Central memory CD4-positive, alpha-beta T cell (primary cell): ENCODE data around the gene PLA2R1.

Source experiments
- DNase-seq: peaks from one replicate; pipeline ENCODE4 v3.0.0; 2022

PLA2R1 gene

DNA sequence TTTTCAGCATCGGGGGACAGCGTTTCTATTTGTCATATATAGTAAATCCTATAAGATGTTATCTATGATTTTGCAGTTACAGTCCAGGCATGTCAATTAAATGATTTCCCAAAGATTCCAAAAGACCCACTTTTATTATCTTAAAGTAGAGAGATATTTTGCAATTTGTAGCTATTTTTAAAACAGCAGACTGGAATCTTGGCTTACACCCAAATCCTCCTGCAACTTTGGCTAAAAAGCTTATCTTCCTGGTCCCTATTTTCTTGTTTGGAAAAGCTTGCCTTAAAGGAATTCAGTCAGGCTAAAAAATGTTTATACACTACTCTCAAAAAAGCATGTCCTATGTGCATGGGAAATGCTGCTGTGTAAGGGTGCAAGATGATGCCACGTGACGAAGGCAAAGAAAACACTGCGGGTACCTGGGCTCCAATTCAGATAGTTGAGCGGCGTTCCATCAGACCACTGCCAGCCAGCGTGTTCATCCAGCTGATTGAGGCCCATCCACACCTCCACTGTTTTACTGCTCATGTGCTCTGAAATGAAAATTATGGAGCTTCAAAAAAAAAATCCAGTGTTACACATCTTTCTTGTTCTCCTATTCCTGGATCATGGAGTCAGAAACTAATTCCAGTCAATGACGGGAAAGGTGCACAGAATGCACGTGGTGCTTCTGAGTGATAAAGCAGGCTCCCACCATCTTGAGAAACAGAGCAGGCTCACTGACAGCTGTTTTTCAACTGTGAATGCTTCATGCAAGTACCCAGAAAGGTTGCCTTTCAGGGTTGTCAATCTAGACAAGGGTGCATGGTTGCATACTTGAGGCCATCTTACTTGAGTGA is 33.8 kb downstream of the PLA2R1 start:
- DNase-seq: no peak

DNA sequence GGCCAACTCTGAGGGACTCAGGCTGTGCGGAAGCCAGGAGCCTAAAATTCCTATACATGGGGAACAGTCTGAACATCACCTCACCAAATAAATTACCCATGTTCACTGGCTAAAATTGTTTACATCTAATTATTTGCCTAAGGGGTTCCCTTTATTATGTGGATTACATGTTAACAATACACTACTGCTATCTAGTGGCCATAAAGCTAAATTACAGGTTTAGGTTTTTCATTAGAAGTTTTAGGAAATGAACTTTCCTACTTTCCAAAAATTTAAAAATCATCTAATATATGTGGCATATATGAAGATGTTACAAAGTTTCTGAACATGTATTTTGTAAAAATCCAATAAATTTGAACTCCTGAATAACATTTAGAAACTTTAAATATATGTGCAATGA is 40.3 kb downstream of the PLA2R1 start:
- no peak for DNase-seq

DNA sequence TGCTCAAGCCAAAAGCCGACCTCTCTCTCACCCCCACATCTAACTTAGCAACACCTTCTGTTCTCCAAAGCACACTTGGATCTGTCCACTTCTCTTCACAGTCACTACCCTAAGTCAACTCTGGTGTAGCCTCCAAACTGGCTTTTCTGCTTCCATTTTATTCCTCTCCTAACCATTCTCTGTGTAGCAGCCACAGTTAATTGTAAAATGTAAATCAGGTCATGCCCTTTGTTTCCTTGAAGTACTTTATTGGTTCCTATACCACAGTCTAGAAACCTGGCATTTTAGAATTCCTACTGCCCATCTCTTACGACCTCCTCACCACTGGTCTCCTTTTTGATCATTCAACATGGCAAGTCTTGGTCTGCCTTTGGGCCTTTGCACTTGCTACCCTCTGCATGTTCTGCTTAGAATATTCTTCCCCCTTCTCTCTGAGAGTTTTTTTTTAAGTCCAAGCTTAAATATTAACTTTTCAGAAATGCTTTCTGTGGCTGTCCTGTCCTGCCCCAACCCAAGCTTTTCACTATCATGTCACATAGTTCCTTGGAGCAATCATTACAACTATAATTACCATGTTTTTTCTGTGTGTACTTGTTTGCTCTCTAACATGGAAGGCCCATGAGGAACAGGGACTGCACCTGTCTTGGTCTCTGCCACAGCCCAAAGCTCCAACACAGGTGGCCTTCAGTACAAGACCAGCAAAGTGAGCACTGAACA is 42.9 kb downstream of the PLA2R1 start:
- DNase-seq: no peak

DNA sequence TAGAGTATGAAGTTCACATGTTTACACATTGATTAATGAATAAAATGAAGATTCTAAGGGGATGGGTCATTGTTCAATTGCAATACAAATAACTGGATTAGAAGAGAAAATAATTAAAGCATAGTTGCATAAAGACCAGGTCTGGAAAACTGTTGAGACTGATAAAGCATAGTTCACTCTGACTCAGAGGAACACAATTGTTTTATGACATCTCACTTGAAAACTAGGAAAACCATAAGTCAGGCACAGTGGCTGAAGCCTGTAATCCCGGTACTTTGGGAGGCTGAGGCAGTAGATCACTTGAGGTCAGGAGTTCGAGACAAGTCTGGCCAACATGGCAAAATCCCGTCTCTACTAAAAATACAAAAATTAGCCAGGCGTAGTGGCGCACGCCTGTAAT is 46.7 kb downstream of the PLA2R1 start:
- no peak for DNase-seq

DNA sequence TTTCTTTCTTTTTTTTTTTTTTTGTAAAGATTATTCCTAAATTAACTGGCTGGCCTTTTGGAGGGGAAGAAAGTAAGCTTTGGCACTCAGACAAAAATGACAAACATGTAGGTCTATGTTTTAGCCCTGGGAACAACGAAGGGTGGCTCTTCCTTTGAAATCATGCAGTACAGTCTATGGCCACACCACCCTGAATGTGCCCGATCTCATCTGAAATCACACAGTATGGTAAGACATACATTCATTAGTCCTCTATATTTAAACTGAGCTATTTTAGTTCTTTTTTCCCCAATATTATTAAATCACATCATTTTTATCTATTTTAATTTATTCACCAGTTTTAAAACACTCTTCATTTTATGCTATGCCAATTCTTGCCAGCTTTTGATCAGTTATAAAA is 48.2 kb downstream of the PLA2R1 start:
- DNase-seq: no peak

DNA sequence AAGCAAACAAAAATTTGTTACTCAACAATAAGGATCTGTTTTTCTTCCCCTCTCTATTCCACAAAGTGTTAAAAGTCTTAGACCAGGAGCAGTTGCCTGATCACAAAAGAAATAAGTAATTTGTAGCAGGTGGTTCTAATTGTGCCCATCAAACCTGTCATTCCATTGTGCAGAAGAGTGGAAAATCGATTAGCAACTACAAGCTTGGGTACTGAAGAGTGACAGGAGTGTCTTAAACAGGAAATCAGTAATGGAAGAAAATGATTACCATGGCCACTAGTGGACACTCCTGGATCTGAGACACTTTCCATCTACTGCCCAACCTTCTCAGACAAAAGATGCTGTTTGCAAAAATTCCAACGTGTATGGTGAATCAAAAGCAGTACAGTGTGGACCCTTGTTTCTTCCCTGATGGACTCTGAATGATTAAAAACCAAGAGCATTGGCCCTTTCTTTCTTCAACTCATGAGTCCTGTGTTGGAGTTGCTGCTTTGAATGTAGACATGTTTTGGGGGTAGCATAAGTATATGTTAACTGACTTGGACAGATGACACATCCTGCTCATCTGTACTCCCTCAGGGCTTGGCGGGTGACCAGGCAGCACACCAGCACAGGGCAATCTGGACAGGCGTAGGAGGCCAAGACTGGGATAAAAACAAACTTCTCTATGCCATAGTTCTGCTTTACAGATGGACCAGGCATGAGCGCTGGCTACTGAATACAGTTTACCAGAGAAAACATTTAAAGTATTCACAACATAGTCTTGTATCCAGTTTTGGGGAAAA is 51.9 kb downstream of the PLA2R1 start:
- no peak for DNase-seq

DNA sequence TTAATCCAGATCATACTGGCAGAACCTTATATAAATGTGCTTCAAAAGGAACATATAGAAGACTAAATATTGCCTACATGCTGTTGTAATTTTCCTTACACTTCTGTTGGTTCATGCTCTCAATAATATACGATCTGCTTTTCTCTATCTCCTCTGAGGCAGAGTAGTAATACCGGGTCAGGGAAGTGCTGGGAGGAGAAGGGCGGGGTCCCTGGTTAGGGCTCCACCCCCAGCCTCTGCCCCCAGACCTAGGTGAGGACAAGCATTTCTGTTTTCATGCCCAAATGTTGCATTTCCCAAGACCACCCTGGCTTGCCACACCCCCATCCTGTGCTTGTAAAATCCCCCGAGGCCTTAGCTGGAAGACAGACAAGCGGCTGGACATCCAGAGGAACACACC is 55.3 kb downstream of the PLA2R1 start:
- no peak for DNase-seq

DNA sequence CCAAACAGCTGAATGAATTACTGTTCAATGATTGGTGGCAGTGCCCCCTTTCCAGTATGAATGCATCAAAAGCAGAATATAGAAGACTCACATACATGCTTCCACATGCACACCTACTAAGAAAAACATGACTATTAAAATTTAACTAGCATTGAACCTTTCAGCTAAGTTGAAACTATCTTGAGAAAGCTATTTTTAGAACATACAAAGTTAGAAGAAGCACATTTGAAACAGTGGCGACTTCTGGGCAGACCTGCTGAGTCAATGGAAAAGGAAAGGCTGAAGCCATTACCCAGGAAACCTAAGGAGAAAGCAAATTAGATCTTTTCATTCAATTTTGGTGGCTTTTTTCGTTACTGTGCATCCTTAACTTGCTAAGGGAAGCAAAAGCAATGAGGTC is 55.9 kb downstream of the PLA2R1 start:
- DNase-seq: no peak

DNA sequence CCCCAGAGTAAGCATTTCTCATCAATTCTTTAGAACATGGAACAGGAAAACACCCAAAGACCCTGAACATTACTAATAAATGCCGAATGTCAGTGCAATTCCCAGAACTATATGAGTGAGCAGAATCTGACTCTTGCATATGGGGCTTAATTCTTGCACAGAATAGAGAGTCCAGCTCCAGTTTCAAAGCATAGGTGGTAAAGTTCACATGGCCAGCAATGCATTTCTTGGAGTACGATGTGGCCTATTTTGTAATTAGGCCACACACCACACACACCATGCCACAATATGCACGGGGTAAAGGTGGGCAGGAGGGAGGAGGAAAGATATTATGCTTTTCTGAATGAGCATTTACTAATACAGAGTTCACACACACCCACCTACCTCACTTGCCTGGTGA is 56.5 kb downstream of the PLA2R1 start:
- no peak for DNase-seq

DNA sequence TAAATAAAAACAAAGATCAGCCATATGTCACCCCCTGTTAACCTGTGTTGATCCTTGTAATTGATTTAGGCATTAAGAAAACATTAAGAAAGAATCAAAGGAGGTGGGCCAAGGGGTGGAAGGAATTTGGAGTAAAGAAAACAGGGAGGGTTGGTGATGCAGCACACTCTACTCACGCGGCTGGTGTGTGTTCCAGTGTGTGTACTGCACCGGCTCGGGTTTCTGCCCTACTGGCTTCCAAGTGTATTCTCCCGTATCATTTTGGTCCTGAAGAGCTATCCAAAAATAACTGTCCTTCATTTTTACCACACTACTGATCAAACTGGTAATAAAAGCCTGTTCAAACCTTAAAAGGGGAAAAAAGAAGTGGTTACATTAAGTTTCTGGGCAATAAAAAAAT is 56.9 kb downstream of the PLA2R1 start:
- DNase-seq: no peak

DNA sequence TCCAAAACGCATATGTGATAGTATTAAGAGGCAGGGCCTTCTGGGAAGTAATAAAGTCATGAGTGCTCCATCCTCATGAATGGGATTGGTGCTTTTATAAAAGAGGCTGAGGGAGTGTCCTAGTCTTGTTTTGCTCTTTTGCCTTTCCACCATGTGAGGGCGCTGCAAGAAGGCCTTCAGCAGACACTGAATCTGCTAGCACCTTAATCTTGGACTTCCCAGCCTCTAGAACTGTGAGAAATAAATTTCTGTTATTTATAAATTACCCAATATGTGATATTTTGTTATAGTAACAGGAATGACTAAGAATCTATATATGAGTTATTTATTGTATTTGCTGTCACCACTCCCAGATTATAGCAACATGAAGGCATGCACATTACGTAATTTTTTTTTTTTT is 63.5 kb downstream of the PLA2R1 start:
- DNase-seq: no peak

DNA sequence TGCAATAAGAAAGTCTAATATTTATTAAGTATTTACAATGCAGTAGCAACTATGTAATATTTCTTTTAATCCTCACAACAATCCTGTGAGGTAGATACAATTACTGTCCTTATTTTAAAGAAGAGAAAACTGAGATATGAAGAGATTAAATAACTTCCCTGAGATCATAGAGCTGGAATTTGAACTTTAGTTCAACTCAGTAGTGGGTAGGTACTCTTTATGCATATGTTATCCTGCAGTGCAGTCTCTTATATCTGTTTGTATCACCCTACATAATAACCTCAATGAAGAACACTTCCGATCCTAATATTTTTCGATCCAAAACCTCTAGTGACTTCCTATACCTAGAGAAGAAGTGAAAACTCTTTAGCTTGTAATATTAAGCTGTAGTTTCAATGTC is 64.2 kb downstream of the PLA2R1 start:
- DNase-seq: no peak

DNA sequence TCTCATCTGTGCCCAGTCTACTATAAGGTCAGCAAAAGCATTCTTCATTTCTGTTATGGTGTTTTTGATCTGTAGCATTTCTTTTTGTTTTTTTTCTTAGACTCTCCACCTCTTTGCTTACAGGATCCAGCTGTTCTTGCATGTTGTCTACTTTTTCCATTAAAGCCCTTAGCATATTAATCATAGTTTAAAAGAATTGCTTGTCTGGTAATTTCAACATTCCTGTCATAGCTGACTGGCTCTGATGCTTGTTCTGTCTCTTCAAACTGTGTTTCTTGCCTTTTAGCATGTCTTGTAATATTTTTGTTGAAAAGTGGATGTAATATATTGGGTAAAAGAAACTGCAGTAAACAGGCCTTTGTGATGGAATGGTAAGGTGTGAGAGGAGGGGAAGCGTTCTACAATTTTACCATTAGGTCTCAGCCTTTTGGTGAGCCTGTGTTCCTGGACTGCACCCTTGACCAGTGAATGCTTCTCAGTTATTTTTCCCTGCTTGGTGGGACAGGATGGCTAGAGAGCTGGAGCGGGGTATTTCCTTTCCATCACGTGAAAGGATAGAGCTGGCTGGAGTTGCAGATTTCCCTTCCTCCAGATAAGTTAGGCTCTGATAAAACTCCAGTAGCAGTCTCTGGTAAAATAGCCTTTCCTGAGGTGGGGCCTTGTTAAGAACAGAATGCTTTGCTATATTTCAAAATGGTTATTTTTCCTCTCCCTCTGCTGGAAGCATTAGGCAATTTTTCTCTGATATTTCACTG is 65.4 kb downstream of the PLA2R1 start:
- DNase-seq: no peak

DNA sequence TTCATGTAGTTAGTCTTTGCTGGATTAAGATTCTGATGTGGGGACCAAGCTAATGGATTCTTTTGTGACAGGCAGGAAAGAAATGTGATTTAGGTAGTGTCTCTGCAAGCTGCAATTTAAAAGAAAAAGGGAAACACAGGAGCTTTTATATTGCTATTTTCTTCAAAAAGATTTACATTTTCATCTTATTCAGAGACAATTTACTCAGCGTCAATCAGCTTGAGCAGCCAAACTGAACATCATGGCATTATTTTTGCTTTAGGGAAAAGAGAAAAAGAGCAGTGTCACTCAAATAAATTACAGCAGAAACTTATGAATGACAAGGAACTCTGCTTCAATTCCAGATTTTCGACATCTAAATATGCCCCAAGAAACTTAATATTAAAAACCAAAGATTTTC is 67.4 kb downstream of the PLA2R1 start:
- DNase-seq: no peak

DNA sequence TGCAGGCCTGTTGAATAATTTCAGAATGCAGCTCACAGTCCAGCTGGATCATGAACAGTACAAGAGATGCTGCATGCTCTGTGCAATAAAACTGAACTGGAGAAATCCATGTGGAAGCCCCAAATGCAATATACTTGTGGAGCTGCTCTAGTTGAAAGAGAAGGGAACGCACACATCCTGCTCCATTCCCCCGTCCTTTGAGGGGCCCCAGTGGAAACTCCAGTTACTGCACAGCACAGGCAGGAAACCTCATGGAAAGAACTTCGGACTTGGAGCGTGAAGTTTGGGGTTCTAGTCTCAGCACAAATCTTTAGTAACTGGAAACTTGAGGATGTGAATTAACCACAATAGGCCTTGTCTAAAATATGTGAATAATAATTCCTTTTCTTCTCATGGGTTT is 73.2 kb downstream of the PLA2R1 start:
- DNase-seq: no peak

DNA sequence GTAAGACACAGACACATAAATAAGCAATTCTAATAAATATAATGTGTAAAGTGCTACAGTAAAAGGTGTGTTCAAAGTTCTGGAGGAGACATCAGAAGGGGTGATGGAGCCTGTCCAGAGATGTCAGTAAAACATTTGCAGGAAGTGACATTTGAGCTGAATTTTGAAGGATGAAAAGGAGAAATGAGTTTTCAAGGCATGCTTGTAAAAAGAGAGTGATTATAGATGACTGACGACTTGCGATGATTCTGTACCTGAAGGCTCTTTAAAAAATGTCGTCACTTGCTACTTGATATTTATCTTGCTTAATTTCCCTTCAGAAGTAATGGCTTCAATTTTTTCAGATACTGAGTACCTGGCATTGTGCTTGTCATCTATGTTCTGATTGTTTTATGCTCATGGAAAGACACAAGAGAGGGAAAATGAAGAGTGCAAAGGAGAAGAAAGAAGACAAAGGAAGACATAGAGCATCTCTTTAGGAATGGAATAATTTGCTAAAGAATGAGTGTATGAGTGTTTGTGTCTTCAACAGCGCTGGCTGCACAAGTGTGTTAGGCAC is 73.9 kb downstream of the PLA2R1 start:
- DNase-seq: no peak

DNA sequence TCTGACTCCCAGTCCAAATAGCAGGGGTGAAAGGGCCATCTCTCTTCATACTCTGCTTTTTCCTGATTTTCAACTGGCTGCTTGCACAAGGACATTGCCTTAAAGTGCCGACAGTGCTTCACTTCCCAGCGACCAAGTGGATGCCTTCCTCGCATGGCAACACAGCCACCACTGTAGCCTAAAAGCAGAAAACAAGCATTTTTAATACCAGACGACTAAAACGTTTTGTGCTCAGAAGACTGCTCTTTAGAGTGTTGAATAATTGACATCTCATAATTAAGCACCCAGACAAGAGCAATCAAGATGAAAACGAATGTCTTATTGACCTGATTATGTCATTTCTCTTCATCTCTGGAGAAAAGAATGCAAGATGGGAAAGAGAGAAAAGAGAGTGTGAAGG is 75.2 kb downstream of the PLA2R1 start:
- no peak for DNase-seq

DNA sequence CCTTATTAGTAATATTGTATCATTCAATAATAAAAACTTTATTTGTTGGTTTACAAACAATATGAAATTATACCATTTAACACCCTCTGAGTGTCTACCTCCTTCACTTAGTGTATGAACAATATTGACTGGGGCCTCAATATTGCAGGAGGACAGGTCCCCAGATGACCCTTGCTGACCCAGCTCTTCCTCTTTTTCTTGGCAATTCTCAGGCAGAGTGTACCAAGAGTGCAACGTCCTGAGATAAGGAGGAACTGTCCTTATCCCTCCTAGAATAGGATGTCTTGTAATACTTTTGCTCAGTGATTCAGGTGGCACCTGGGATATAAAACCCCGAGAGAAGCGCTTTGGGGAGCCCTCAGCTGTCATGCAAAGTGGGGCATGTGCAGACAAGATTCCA is 76.8 kb downstream of the PLA2R1 start:
- no peak for DNase-seq

DNA sequence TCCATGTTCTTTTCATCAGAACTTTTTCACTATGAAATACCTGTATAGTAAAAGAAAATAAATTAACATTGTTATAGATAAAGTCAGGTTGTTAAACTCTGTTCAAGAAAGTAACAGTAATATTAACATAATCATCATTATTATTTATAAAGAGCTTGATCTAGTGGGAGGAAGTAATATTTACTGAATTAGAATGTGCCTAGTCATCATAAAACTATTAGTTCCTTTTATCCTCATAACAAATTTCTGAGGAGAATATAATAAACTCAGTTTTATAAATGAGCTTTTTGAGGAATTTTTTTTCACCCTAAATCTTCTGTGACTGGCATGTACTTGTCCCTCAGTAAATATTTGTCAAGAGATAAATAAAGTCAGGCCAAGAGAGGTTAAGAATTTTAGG is 78.4 kb downstream of the PLA2R1 start:
- DNase-seq: no peak

DNA sequence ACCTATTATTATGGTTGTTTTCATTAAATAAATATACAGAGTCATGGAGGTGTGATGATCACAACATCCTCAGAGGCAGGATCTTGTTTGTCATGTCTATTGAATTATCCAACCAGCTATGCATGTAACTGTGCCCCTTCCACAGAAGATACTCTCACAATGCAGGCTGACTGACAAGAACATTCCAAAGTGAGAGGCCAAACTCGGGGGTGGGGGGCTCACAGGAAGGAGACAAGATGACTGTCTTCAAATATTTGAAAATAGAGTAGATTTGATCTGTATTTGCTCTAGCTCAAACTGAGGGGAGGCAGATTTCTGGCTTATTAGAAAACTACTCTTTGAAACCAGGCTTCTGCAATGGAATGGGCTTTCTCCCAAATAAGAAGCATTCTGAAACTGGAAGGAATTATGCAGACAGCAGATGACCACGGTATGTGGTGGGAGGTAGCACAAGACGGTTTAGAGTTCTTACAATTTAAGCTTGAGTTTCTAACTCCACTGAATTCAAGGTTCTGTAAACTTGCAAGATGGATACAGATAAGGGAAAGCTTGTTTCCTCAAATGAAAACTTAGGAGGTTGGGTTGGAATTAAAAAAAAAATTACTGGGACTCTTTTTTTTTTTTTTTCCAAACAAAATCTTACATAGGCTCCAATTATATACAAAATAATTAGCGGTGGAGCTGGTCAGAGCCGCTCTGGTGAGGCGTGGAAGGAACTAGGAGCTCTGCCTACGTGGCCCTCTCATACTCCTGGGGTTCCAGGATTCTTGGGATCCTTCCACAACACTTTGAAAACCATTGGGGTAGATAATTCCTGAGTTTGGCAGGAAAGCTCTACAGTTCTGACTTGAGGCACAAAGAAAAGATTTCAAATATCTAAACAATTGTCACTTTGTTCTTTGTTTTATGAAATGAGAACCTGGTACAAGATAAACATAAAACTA is 79.3 kb downstream of the PLA2R1 start:
- DNase-seq: no peak

DNA sequence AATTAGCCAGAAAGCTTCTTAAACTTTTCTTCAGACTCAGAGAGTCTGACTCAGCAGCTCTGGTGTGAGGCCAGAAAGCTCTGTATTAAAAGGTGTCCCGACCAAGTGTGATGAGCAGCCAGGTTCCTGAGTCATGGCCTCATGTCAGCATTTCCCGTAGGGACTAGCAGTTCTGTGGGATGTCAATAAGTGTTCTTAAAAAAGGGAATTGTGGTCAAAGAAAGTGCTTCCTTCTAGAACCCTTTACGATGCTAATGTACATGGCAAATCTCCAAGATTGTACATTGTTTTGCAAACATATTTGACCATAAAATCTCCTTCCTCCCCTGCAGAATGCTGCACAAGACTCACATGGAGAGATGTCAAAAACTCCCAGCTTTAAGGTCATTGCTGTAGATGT is 80.1 kb downstream of the PLA2R1 start:
- no peak for DNase-seq
